Esophagus squamous epithelium (tissue), 4 donors: Measurements from ENCODE around the gene OSBPL9.

Source experiments
- CTCF ChIP-seq, 6 experiments: fragments of 450-650 bp in 4 of 6; fragments of 200-600 bp in 2 of 6; sonication (generic) in 2 of 6; IDR thresholded peaks; one replicate each; pipeline ENCODE4 v1.5.1; 2016 to 2019; ENCODE audit warnings: antibody characterized with exemption in 6 of 6, mild to moderate bottlenecking in 4 of 6, moderate library complexity in 4 of 6
- POLR2A ChIP-seq, 4 donors: fragments of 450-650 bp; IDR thresholded peaks; one replicate each; pipeline ENCODE4 v1.6.1; 2017; ENCODE audit warnings: antibody characterized with exemption in 4 of 4, mild to moderate bottlenecking in 4 of 4, moderate library complexity in 3 of 4

GRCh38 chr1:51648180-51649109, 31.6 kb downstream of the OSBPL9 start:
- TF ChIP-seq CTCF (IDR thresholded peaks at IDR 0.05) (no peak), POLR2A (IDR thresholded peaks at IDR 0.05) (no peak)
